ENCODE data around the gene ADAMTS3. TPM values are rescaled to one million over a fixed set of nuclear protein-coding genes. Genes with fewer than 3 reads are reported as not detected.

The ADAMTS3 gene
- total RNA-seq, 2 experiments from 2014 or later: not detected

DNA sequence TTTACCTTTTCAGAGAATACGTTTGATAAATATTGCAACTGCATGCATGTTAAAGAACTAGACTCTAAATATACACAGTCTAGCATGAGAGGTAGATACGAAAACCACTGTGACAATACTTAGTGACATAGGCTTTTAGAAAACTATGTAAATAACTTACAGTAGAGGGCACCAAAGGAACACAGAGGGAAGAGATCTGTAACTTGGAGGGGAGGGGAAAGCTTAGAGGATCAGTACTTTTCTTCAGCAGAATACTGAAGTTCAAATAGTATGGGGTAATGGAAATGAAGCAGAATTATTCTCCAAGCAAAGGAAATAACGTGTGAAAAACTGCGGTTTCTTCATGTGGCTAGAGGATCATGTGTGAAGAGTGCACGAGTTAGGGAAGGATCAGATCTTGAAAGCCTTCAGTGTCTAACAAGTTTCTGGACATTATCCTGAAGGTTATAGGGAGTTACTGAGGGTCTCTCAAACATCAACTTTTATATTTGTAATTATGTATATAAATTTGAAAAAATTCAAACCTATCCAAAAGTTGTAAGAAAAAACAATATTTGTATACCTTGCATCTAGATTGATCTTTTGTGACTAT is 273.0 kb downstream of the ADAMTS3 start:
- Mint-ChIP-seq H3K27me3 (peaks cover 6% of the 10 kb centered on the region), H3K9me3 (no peaks in the 10 kb centered on the region), H3K36me3 (ENCODE audit: low read depth) (no peaks in the 10 kb centered on the region), H3K4me1 (no peaks in the 10 kb centered on the region), H3K4me3 (no peak overlapping the region), H3K27ac (no peak overlapping the region)
- ChIA-PET CTCF (no interaction called here), POLR2A (no interaction called here)
- no peak for DNase-seq

DNA sequence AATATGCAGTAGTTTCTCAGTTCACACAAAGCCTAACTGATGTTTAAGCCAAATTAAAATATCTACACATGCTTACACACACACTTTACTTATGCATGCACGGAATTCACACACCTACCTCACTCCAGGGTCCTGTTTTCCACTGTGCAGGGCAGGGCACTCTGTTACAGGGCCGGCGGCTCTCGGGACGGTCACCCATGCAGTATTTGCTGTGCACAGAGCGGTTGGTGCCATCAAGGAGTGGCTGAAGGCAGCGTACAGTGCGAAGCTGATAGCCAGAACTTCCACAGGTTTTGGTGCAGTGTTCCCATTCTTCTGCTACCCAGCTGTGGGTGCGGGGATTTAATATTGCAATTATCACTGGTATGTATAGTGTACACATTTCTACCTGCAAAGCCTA is 278.3 kb downstream of the ADAMTS3 start:
- H3K27me3 Mint-ChIP-seq: peaks cover 4% of the 10 kb centered on the region
- CTCF ChIA-PET: no interaction called here

GRCh38 chr4:72286910-72287309 is 282.1 kb downstream of the ADAMTS3 start:
- POLR2A ChIA-PET: no interaction called here
- CTCF ChIA-PET: no interaction called here
- no peak overlapping the region for H3K27ac Mint-ChIP-seq
- no peaks in the 10 kb centered on the region for H3K9me3 Mint-ChIP-seq
- no peaks in the 10 kb centered on the region for H3K4me1 Mint-ChIP-seq
- no peak overlapping the region for H3K4me3 Mint-ChIP-seq
- no peaks in the 10 kb centered on the region for H3K36me3 Mint-ChIP-seq (ENCODE audit: low read depth)
- H3K27me3 Mint-ChIP-seq: no peaks in the 10 kb centered on the region
- DNase-seq: no peak

More for the DNA sequence above, 278.3 kb downstream of the ADAMTS3 start:
- Mint-ChIP-seq H3K4me3 (no peak overlapping the region), H3K9me3 (no peaks in the 10 kb centered on the region), H3K4me1 (no peaks in the 10 kb centered on the region), H3K27ac (no peak overlapping the region), H3K36me3 (ENCODE audit: low read depth) (no peaks in the 10 kb centered on the region)
- POLR2A ChIA-PET: no interaction called here
- no peak for DNase-seq

DNA sequence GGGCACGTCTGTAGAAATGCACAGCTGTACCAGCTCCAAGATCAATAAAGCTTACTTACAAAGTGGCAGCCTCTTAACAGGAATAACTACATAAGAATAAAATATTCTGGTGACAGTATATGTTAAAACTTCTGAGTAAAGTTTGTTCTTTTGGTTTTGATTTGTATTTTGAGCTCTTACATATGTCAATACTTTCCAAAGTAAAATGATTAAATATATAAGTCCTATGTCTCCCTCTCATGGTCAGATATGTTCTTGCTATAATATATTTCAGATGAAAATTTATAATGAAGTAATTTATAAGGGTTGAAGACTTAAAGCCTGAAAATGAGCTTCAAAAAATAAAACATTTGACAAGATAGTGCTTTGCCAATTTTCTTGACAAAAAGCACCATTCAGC is 282.8 kb downstream of the ADAMTS3 start:
- CTCF ChIA-PET: no interaction called here
- no peaks in the 10 kb centered on the region for H3K4me1 Mint-ChIP-seq
- H3K27me3 Mint-ChIP-seq: no peaks in the 10 kb centered on the region

GRCh38 chr4:72283357-72283756 is 285.7 kb downstream of the ADAMTS3 start:
- no peak for DNase-seq
- CTCF ChIA-PET: no interaction called here
- Mint-ChIP-seq H3K27ac (no peak overlapping the region), H3K4me3 (no peak overlapping the region), H3K27me3 (no peaks in the 10 kb centered on the region), H3K36me3 (ENCODE audit: low read depth) (no peaks in the 10 kb centered on the region), H3K9me3 (no peaks in the 10 kb centered on the region), H3K4me1 (no peaks in the 10 kb centered on the region)
- POLR2A ChIA-PET: no interaction called here

More for the DNA sequence above, 282.8 kb downstream of the ADAMTS3 start:
- no peak overlapping the region for H3K4me3 Mint-ChIP-seq
- POLR2A ChIA-PET: no interaction called here
- no peak overlapping the region for H3K27ac Mint-ChIP-seq
- no peaks in the 10 kb centered on the region for H3K36me3 Mint-ChIP-seq (ENCODE audit: low read depth)
- H3K9me3 Mint-ChIP-seq: no peaks in the 10 kb centered on the region
- no peak for DNase-seq

DNA sequence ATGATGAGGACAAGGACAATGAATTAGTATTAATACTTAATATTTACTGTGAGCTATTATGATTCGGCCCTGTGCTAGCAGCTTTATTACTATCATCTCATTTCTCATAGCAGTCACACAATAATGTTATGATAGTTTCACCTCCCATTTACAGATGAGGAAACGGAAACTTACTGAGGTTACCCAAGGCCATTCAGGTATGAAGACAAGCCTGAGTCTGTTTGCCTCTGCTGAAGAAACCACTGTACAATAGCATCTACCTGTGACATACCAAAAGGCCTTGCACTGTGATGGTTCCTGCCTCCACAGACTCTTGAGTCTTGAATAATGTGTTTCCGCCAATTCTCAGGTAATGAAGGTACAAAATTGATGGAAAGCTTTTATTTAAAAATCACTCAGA is 288.8 kb downstream of the ADAMTS3 start:
- ChIA-PET POLR2A (no interaction called here), CTCF (no interaction called here)
- no peak overlapping the region for H3K27ac Mint-ChIP-seq
- H3K4me3 Mint-ChIP-seq: no peak overlapping the region
- H3K27me3 Mint-ChIP-seq: no peaks in the 10 kb centered on the region
- no peak for DNase-seq
- H3K9me3 Mint-ChIP-seq: no peaks in the 10 kb centered on the region
- H3K4me1 Mint-ChIP-seq: no peaks in the 10 kb centered on the region
- H3K36me3 Mint-ChIP-seq (ENCODE audit: low read depth): no peaks in the 10 kb centered on the region

GRCh38 chr4:72275381-72275780 is 293.6 kb downstream of the ADAMTS3 start:
- no peak overlapping the region for H3K4me3 Mint-ChIP-seq
- DNase-seq: no peak
- H3K9me3 Mint-ChIP-seq: no peaks in the 10 kb centered on the region
- H3K27me3 Mint-ChIP-seq: no peaks in the 10 kb centered on the region
- H3K4me1 Mint-ChIP-seq: no peaks in the 10 kb centered on the region
- POLR2A ChIA-PET: no interaction called here
- no peak overlapping the region for H3K27ac Mint-ChIP-seq
- CTCF ChIA-PET: no interaction called here
- no peaks in the 10 kb centered on the region for H3K36me3 Mint-ChIP-seq (ENCODE audit: low read depth)

DNA sequence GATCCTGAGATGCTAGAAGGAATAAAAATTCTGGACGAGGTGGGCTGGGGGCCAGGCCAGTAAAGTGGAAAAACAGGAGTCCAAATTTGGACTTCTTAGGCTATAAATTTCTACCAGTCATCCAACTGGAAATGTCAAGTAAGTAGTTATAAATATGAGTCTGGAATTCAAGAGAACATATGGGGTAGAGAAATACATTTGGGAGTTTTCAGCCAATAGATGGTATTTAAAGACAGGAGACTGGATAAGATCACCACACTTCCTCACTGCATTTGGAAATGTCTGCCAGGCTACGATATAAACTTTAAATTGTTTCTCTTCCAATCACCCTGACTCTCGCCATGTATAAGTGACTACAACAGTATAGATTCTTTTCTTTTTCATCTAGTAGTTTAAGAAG is 294.8 kb downstream of the ADAMTS3 start:
- no peak overlapping the region for H3K4me3 Mint-ChIP-seq
- no peaks in the 10 kb centered on the region for H3K36me3 Mint-ChIP-seq (ENCODE audit: low read depth)
- H3K9me3 Mint-ChIP-seq: no peaks in the 10 kb centered on the region
- no peaks in the 10 kb centered on the region for H3K27me3 Mint-ChIP-seq
- no peak overlapping the region for H3K27ac Mint-ChIP-seq
- no peak for DNase-seq
- ChIA-PET POLR2A (no interaction called here), CTCF (no interaction called here)
- H3K4me1 Mint-ChIP-seq: no peaks in the 10 kb centered on the region

GRCh38 chr4:72255269-72255668 is 313.8 kb downstream of the ADAMTS3 start:
- no peaks in the 10 kb centered on the region for H3K27me3 Mint-ChIP-seq
- POLR2A ChIA-PET: no interaction called here

GRCh38 chr4:72243641-72244040 is 325.4 kb downstream of the ADAMTS3 start:
- Mint-ChIP-seq H3K4me1 (no peaks in the 10 kb centered on the region), H3K4me3 (no peak overlapping the region), H3K27me3 (no peaks in the 10 kb centered on the region), H3K36me3 (ENCODE audit: low read depth) (no peaks in the 10 kb centered on the region), H3K9me3 (no peaks in the 10 kb centered on the region), H3K27ac (no peak overlapping the region)
- CTCF ChIA-PET: no interaction called here
- POLR2A ChIA-PET: no interaction called here
- no peak for DNase-seq

More at GRCh38 chr4:72255269-72255668, 313.8 kb downstream of the ADAMTS3 start:
- Mint-ChIP-seq H3K27ac (no peak overlapping the region), H3K4me3 (no peak overlapping the region), H3K9me3 (no peaks in the 10 kb centered on the region), H3K4me1 (no peaks in the 10 kb centered on the region), H3K36me3 (ENCODE audit: low read depth) (no peaks in the 10 kb centered on the region)
- DNase-seq: no peak
- CTCF ChIA-PET: no interaction called here

DNA sequence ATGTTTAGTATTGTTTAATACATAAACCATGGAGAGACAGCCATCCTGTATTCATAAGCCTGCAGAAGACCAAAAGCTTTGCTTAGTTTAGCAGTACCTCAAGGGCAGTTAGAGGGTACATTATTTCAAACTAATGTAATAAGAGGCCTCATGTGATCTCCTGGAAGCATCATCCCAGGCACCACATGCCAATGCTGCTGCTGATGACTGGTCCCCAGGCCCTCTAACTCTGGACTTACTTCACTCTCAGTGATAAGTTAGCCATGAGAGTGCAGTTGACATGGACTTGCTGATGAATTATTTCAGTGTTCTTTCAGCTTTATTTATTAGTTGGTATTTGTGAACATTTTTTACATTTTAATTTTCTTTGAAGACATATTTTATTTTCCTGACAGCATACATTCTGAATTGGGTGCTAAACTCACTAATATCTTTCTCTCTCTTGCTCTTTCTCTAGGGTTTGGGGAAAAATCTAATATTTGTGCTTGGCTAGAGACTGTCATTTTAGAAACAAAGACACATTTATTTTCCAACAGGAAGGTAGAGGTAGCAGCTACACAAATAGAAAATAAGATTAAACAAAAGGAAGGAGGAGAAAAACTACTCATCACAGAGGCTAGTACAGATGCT is 329.4 kb downstream of the ADAMTS3 start:
- no peaks in the 10 kb centered on the region for H3K4me1 Mint-ChIP-seq
- no peak overlapping the region for H3K4me3 Mint-ChIP-seq
- no peaks in the 10 kb centered on the region for H3K36me3 Mint-ChIP-seq (ENCODE audit: low read depth)
- DNase-seq: no peak
- no peaks in the 10 kb centered on the region for H3K27me3 Mint-ChIP-seq
- no peaks in the 10 kb centered on the region for H3K9me3 Mint-ChIP-seq
- CTCF ChIA-PET: no interaction called here
- POLR2A ChIA-PET: no interaction called here
- no peak overlapping the region for H3K27ac Mint-ChIP-seq

All from activated CD4-positive, alpha-beta T cell treated with anti-CD3 and anti-CD28 coated beads, Interleukin-2, amount 10 ng/mL, durations not matched to agents 7 days and 5 days (primary cell).